ENCODE data around the gene RASAL3. TPM values are rescaled to one million over a fixed set of nuclear protein-coding genes. Genes with fewer than 3 reads are reported as not detected.
"Not testable (repeated sequence)": the region's sequence is repeated elsewhere in the genome, so short reads cannot be mapped to it uniquely, and the experiment has no call there.

Gene RASAL3
- 0.41 TPM for total RNA-seq

DNA sequence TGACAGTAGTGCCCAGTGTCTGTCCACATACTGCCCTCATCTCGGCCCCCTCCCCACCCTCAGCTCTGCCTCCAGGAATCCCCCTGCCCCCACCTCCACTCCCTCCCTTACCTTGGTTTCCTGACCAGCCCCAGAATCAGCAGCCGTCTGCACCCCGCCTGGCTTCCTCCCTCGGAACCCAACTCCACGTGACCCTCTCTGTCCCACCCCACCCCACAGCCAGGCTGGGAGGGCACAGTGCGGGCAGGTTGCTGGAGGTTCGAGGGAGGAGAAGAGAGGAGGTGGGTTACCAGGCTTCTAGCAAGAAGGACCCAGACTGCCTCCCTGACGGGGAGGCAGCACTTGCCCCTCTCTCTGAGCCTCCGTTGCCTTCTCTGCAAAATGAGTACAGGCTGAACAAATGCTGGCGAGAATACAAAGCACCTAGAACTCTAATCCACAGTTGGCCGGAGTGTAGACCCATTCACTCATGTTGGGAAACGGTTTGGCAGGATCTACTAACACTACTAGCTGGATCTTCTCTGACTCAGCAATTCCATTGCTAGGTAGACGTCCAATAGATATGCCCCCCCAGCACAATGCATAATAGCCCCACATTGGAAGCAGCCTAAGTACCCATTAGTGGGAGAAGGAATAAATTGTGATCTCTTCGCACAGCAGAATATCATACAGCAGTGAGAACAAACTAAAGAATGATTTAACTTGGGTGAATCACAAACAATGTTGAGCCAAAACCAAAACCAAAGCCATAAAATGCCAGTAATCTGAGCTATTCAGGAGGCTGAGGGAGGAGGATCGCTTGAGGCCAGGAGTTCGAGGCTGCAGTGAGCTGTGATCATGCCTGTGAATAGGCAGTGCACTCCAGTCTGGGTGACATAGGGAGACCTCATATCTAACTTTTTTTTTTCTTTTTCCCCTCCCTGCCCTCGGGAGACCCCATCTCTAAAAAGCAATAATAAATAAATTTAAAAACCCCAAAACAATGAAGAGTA is at the start of gene RASAL3:
Gene RASAL3 (minus strand): TSS at position 151 of the 992 bp plus-strand sequence. CDS start 186 bp downstream, outside the sequence.
- DNase-seq (ENCODE audit: low spot score in 2 of 2) (peak; percentile 5 to 13), FAIRE-seq (no peak)

DNA sequence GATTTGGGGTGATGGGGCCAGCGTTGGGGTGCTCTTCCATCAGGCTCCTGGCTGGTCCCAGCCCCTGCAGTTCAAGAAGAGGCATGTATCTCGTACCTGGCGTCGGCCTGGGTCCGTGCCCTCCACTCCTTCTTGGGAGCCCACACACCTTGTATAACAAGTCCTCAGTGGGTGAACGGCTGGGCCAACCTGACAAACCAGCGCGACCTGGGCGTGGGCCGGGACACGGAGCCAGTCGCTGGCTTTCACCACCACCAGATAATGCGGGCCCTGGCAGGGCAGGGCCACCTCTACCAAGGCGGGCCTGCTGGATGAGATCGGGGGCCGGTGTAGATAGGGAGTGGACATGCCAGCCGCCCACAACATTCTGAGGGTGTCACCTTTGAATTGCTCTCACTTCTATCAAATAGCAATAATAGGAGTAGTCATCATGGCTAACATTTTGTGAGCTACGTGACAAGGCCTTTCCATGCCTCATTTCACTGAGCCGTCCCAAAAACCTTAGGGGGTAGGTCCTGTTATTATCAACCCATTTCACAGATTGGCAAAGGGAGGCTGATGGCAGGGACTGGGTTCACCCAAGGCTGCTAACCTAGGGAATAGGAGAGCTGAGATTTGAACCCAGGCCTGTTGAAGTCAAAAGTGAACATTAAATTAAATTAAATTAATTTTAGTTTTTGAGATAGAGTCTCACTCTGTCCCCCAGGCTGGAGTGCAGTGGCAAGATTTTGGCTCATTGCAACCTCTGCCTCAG is 47.5 kb upstream of the RASAL3 start:
- no peak for FAIRE-seq
- DNase-seq (ENCODE audit: low spot score in 2 of 2): no peak

DNA sequence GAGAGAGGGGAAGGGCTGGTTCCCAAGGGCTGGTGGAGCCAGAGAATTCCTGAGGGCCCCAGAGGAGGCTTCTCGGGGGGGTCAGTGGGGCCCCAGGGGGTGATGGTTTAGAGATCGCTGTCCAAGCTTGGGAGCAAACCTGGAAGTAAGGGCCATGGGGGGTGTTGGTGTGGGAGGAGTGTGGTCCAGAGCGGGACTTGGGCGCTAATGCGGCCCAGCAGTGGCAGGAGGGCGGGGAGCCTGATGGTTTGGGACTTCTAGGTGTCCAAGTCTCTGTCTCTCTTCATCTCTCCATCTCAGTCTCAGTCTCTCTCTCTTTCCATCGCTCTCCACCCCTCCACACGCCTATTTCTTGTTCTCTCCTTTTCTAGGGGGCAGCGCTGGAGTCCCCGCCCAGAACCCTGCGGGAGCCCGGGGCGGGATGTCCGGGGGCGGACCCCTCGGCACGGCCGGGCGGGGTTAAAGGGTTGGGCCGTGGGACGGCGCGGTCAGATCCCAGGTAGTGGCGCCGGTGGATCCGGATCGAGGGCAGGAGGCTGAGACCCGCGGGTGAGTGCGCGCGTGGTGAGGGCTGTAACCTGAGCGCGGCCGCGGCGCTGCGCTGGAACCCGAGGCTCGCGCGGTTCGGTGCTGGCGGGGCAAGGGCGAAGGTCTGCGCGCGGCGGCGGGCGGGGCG is 43.8 kb upstream of the RASAL3 start, which contains the start of gene CYP4F22:
Gene CYP4F22 (plus strand): TSS at position 491 of the 676 bp plus-strand sequence. CDS start 16,812 bp downstream, outside the sequence.
- FAIRE-seq (no peak), DNase-seq (ENCODE audit: low spot score in 2 of 2) (no peak)

DNA sequence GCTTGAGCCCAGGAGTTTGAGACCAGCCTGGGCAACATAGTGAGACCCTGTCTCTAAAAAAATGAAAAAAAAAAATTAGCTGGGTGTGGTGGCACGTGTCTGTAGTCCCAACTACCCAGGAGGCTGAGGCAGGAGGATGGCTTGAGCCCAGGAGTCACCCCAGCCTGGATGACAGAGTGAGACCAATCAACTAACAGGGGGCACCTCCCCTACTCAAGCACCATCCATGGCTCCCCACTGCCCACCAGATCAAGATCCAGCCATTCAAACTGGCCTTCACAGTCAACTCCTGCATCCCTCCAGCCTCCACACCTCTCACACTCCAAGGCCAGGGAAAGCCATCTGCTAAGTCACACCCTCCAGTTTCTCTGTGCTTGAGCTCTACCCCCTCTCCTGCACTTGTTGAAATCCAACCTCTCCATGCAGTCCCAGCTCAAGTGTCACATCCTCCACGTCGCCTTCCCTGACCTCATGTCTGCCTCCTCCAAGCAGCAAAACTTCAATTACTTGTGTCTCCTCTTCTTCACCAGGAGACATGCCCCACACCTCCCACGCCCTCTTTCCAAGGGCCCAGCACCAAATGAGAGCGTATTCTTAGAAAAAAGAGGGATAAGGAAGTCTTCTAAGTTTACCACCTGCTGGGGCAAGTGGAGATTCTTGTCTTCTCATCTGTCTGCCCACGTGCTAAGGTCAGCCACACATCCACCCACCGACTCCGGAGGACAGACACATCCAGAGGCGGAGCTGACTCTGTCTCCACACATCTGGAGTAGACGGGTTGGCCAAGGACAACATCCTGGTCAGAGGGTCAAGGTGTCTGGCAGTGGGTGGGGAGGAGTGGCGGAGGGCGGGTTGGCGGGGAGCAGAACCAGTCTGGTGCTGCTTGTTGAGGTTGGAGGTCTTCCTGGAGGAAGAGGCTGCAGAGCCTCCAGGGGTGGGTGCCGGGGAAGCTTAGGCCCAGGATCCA is 43.0 kb upstream of the RASAL3 start:
- FAIRE-seq (no peak), DNase-seq (ENCODE audit: low spot score in 2 of 2) (no peak)

DNA sequence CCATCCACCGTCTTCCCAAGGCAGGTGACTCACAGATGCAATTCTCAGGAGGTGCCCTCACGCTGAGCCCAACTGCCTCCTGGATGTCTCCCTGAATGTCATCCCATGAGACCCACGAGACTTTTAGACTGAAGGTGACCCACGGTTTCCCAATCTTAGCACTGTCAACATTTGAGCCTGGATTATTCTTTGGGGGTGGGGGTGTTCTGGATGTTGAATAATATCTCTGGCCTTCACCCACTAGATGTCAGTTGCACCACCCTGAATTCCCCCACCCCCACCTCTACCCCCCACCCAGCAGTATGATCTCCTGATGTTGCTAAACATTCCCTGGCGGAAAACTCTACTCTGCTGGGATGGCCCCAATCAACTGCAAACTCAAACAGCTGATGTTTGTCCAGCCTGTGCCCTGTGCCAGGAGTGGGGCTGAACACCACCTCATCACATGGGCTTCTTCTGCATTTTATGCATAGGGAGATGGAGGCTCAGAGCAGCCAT is 41.8 kb upstream of the RASAL3 start:
- FAIRE-seq: no peak

DNA sequence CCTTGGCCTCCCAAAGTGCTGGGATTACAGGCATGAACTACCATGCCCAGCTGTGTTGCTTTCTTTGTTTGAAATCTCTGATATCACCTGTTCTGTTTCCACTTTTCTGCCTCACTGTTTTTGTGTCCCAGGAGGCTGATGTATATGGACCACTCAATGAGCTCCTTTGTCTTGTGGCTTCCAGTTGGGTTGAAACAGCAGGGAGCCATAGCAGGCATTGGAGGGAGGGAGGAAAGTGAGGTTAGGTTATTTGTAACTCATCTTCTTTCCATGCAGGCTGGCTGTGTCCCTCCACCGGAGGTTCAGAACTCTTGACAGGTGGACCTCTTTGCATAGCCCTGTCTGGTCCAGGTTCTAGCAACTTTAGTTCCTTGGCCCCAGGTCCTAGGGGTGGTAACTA is 37.9 kb upstream of the RASAL3 start:
- DNase-seq (ENCODE audit: low spot score in 2 of 2): no peak
- no peak for FAIRE-seq

More for the DNA sequence above, 41.8 kb upstream of the RASAL3 start:
- no peak for DNase-seq (ENCODE audit: low spot score in 2 of 2)

DNA sequence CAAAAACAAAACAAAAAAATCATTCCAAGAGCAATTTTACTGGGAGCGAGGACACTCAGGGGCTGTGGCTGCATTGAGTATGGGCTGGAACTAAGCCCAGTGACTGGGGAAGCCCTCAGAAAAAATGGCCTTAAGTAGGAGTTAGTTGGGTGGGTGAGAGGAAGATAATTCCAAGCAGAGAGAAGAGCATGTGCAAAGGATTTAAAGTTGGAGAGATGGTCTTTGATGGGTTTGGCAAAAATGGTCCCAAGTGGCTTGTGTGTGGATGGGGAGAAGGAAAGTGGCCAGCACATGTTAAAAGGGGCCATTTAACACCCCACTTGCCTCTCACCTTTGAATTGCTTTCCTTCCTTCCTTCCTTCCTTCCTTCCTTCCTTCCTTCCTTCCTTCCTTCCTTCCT is 37.3 kb upstream of the RASAL3 start:
- no peak for FAIRE-seq
- DNase-seq (ENCODE audit: low spot score in 2 of 2): no peak

DNA sequence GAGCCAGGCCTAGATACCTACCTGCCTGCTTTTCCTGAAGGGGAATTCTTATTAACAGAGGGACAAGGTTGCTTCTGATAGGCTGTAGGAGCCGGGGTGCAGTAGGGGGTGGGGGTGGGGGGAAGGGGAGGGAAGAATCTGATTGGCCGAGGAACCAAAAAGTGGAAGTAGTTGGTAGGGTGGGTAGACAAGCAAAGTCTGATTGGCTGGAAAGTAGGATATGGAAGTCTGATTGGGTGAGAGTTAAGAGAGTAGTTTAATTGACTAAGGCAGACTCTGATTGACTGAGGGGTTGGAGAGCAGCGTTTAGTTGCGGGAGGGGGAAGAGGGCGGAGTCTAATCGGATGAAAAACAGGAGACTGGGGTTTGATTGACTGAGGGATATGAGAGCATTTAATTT is 34.6 kb upstream of the RASAL3 start:
- DNase-seq (ENCODE audit: low spot score in 2 of 2) (no peak), FAIRE-seq (no peak)

DNA sequence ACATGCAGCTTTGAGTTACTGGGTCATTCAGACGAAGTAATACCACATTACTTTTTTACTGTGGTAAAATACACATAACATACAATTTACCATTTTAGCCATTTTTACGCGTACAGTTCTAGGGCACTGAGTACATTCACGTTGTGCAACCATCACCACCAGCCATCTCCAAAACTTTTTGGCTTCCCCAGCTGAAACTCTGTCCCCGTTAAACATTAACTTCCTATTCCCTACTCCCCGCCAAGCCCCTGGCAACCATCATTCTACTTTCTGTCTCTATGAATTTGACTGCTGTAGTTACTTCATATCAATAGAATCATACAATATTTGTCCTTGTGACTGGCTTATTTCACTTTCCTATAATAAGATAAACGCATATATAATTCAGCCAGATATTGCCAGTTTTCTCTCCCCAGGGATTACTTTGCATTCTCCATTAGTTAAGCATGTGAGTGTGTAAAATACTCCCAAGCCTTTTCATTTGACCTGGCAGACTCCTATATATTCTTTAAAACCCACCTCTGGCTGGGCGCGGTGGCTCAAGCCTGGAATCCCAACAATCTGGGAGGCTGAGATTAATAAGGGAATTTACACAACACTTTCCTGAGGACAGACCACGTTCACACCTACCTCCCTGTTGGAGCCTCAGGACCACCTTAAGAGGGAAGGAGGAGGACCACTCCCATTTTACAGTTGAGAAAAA is 34.0 kb upstream of the RASAL3 start:
- DNase-seq (ENCODE audit: low spot score in 2 of 2) (no peak), FAIRE-seq (no peak)

DNA sequence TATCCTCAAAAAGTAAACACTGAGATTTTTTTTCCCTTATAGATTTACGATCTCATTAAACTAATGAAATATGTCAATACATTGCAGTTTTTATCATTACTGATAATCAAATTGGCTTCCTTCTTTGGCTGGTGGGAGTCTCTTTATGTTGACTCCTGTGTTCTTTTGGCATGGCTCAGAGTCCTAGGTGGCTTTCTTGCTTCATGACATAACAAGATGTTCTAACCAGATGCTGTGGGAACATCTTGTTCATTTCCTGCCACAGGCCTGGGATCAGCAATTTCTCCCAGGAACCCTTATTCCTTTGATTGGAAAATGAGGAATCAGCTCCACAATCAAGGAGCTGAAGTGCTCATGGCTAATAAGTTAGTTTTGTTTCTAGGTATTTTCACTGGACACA is 30.8 kb upstream of the RASAL3 start:
- FAIRE-seq (no peak), DNase-seq (ENCODE audit: low spot score in 2 of 2) (no peak)

DNA sequence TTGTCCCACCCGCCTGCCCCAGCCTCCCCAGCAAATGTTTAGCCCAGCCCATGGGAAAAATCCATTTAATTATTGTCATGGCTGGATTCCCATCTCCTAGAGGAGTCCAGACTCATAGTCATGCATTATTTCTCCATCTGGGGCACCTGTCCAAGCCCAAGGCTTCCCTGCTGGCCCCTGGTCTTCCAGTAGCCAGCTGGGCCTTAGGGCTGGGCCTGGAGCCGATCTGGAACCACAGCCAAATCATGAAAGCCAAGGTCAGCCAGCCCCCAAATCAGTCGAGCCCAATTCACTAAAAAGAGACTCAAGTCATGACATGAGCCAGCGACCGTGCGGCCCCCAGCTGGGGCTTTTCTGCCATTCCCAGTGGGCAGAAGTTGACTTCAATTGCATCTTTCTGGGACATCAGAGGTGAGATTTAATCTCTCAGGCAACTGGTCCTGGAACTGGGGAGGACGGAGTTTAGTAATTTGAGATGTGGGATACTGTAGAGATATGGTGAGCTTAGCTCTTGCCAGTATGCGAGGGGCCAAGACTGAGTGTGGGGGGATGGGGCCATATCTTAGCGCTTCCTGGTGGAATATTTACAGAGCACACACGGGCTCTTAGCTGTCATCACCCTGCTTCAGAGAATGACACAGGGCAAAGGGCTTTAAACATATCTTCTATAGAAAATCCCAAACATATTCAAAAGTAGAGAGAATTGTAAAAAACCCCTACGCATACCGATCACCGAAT is 24.3 kb upstream of the RASAL3 start:
- DNase-seq (ENCODE audit: low spot score in 2 of 2) (no peak), FAIRE-seq (no peak)

DNA sequence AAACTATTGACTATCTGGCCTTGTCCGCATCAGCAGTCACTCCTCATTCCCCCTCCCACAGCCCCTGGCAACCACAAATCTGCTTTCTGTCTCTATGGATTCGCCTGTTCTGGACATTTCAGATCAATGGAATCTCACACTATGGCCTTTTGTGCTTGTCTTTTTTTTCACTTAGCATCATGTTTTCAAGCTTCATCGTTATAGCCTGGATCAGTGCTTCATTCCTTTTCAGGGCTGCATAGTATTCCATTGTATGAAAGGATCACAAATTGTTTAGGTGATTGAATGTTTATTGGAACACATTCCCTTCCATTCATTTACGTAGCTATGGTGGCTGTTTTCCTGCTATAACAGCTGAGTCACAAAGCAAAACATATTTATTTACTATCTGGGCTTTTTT is 22.7 kb upstream of the RASAL3 start:
- DNase-seq (ENCODE audit: low spot score in 2 of 2) (no peak), FAIRE-seq (no peak)

DNA sequence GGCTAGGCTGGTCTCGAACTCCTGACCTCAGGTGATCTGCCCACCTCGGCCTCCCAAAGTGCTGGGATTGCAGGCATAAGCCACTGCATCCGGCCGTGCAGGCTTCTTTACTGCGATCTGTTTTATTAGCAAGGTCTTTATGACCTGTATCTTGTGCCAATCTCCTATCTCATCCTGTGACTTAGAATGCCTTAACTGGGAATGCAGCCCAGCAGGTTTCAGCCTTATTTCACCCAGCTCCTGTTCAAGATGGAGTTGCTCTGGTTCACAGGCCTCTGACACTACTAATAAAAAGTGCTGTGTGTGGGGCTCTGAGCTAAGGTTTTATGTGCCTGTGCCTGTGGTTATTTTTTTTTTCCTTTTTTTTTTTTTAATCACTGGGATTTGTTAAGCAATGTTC is 21.4 kb upstream of the RASAL3 start:
- FAIRE-seq; DNase-seq (ENCODE audit: low spot score in 2 of 2): not testable (repeated sequence)

DNA sequence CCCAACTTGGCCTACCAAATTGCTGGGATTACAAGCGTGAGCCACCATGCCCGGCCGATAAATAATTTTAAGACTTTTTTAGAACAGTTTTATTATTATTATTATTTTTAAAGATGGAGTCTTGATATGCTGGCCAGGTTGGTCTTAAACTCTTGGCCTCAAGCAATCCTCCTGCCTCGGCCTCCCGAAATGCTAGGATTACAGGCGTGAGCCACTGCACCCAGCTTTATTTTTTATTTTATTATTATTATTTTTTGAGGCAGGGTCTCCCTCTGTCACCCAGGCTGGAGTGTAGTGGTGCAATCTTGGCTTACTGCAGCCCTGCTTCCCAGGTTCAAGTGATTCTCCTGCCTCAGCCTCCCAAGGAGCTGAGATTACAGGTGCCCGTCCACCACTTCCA is 16.7 kb upstream of the RASAL3 start:
- not testable (repeated sequence) for FAIRE-seq

DNA sequence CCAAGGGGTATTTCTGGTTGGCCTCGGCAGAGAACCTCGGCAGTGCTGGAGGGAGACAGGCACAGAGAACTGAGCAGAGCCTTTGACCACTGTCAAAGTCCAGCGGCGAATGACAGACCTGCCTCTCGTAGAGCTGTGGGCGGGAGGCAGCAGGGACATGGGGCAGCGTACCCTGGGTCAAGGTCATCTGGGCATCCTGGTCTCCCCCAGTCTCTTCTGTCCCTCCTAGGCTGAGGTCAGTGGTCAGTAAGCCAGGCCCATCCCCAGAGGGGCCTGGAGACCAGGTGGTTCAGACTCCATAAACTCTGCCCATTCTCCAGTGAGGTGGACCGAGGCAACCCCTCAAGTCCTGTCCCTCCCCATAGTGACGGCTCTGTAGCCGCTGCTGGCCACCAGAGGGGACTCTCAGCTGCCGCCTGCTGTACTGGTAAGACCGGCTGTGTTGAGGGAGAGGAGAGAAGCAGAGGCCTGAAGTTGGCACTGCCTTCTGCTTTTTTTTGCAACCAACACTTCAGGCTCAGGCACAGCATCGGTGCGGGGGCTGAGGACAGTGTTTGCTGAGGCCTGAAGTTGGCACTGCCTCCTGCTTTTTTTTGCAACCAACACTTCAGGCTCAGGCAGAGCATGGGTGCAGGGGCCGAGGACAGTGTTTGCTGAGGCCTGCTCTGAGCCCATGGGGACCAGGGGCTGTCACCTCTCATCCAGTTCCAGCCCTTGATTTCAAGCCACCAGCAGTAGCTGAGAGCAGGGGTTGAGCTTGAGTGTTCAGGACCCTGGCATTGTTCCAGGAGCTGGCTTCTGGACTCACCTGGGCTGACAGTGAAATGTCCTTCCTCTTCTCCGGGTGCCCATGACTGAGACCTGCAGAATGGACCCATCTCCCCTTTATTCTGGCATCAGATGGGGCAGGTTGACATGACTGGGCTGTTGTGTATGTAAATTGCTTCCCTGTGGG is 15.3 kb upstream of the RASAL3 start, which contains the start of gene PGLYRP2:
Gene PGLYRP2 (minus strand): TSS at position 111 of the 955 bp plus-strand sequence. CDS start 130 bp downstream, outside the sequence.
- DNase-seq (ENCODE audit: low spot score in 2 of 2) (no peak), FAIRE-seq (no peak)

More for the DNA sequence above, 16.7 kb upstream of the RASAL3 start:
- DNase-seq (ENCODE audit: low spot score in 2 of 2): not testable (repeated sequence)

DNA sequence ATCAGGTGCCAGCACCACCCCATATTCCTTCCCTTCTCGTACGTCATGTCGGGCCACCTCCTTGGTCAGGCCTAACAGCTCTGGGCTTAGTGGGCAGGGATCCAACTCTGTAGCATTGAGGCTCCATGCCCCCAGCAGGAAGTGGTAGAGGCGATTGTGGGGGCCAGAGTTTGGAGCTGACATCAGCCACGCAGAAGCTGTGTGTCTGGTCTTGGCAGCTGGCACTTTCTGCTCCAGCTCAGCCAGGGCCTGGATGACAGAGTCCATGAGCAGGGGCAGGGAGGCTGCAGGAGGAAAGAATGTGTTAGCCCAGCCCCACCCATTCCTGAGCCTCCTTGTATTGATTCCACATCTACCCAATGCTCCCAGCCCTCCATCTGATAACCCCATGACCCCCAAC is 12.0 kb upstream of the RASAL3 start:
- FAIRE-seq (no peak), DNase-seq (ENCODE audit: low spot score in 2 of 2) (no peak)

DNA sequence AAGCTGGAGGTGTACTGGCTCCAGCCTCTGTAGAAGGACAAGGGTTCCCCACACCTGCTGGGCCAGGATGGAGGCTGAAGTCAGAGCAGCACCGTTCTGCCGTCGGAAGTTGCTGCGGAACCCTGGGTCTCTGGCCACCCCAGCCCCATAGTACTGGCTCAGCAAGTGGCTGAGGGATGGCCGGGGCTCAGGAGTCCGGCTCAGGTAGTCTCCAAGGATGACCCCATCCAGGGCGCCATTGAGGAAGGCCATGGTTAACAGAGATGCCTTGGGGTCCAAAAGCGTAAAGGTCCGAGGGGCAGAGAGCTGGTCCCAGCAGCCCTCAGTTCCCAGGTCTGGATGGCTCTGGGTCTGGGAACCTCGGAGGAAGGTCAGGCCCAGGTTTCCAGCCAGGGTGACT is 11.3 kb upstream of the RASAL3 start:
- FAIRE-seq (no peak), DNase-seq (ENCODE audit: low spot score in 2 of 2) (no peak)

Data from frontal cortex (tissue), 4 donors.